ENCODE results near the gene KLHL29.

DNA sequence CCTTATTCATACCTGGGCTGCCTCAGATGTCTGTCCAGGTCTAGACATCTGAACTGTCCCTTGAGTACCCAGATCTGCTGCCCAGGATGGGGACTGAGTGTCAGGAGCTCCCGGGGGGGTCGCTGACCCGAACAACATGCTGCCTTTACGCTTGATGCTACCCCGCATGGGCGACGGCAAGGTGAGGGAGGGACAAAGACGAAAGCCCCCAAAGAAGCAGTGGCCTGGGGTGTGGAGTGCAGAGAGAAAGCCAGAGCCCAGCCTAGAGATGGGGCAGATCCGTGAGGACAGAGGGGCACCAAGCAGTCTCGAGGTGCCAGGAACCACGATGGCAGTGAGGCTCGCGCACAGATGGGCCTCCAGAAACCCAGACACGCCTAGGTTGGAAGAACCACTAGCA is 307.3 kb downstream of the KLHL29 start:
- TF ChIP-seq, protein P1, sequence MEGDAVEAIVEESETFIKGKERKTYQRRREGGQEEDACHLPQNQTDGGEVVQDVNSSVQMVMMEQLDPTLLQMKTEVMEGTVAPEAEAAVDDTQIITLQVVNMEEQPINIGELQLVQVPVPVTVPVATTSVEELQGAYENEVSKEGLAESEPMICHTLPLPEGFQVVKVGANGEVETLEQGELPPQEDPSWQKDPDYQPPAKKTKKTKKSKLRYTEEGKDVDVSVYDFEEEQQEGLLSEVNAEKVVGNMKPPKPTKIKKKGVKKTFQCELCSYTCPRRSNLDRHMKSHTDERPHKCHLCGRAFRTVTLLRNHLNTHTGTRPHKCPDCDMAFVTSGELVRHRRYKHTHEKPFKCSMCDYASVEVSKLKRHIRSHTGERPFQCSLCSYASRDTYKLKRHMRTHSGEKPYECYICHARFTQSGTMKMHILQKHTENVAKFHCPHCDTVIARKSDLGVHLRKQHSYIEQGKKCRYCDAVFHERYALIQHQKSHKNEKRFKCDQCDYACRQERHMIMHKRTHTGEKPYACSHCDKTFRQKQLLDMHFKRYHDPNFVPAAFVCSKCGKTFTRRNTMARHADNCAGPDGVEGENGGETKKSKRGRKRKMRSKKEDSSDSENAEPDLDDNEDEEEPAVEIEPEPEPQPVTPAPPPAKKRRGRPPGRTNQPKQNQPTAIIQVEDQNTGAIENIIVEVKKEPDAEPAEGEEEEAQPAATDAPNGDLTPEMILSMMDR (IDR thresholded peaks at IDR 0.05 in 8 of 11, conservative IDR thresholded peaks at IDR 0.05 in 3 of 11) = no peak
- TF ChIP-seq POLR2A (IDR thresholded peaks at IDR 0.05) = no peak
- no peak for TF ChIP-seq POLR2AphosphoS5 (IDR thresholded peaks at IDR 0.05)
